MG63 (cell line): ENCODE measurements around the gene RAD52. TPM values are rescaled to one million over a fixed set of nuclear protein-coding genes. Genes with fewer than 3 reads are reported as not detected.

Source experiments
- DNase-seq: peaks from one replicate; pipeline ENCODE4 v3.0.0-alpha.2; 2020
- H3K27me3 ChIP-seq: fragments of 250-450 bp; sonication (Bioruptor Pico); 2 replicates; pipeline ENCODE4 v1.5.1; 2020; ENCODE audit warnings: mild to moderate bottlenecking, moderate library complexity
- H3K36me3 ChIP-seq: fragments of 250-450 bp; sonication (Bioruptor Pico); 2 replicates; pipeline ENCODE4 v1.5.1; 2020; ENCODE audit warnings: mild to moderate bottlenecking, moderate library complexity
- H3K4me3 ChIP-seq: fragments of 250-450 bp; sonication (Bioruptor Pico); 2 replicates; pipeline ENCODE4 v1.5.1; 2020; ENCODE audit warnings: mild to moderate bottlenecking, moderate library complexity
- H3K9me3 ChIP-seq: fragments of 250-450 bp; sonication (Bioruptor Pico); 2 replicates; pipeline ENCODE4 v1.5.1; 2020; ENCODE audit warnings: mild to moderate bottlenecking, moderate library complexity
- total RNA-seq: library from RNA; depleted of rRNA; stranded (reverse); fragments of >200 nt; shearing (Covaris generic); gene quantifications from 2 replicates; pipeline ENCODE4 v1.2.3, GENCODE V29; 2014; ENCODE audit warnings: low replicate concordance

RAD52 gene
- total RNA-seq, 1 experiment from 2014 or later: 7.3 TPM

GRCh38 chr12:976644-977043, 27.1 kb upstream of the RAD52 start:
- Histone ChIP-seq H3K9me3 (no peaks in the 10 kb centered on the region), H3K4me3 (no peak overlapping the region), H3K36me3 (no peaks in the 10 kb centered on the region; the same call in 1 of the 2 replicates), H3K27me3 (no peaks in the 10 kb centered on the region)
- no peak for DNase-seq

GRCh38 chr12:974271-974862, 24.9 kb upstream of the RAD52 start:
- H3K36me3 ChIP-seq: no peaks in the 10 kb centered on the region; the same call in 1 of the 2 replicates

GRCh38 chr12:971991-972390, 22.5 kb upstream of the RAD52 start:
- DNase-seq: no peak
- Histone ChIP-seq H3K36me3 (no peaks in the 10 kb centered on the region; the same call in 1 of the 2 replicates), H3K9me3 (no peaks in the 10 kb centered on the region), H3K27me3 (no peaks in the 10 kb centered on the region), H3K4me3 (no peak overlapping the region)

More at GRCh38 chr12:974271-974862, 24.9 kb upstream of the RAD52 start:
- H3K27me3 ChIP-seq: no peaks in the 10 kb centered on the region
- DNase-seq: no peak
- H3K4me3 ChIP-seq: no peak overlapping the region
- no peaks in the 10 kb centered on the region for H3K9me3 ChIP-seq

GRCh38 chr12:969821-970220, 20.3 kb upstream of the RAD52 start:
- H3K27me3 ChIP-seq: no peaks in the 10 kb centered on the region
- H3K4me3 ChIP-seq: no peak overlapping the region
- no peaks in the 10 kb centered on the region for H3K36me3 ChIP-seq
- DNase-seq: no peak
- H3K9me3 ChIP-seq: no peaks in the 10 kb centered on the region

- H3K27me3 ChIP-seq: no peaks in the 10 kb centered on the region
- no peaks in the 10 kb centered on the region for H3K36me3 ChIP-seq
- no peak overlapping the region for H3K4me3 ChIP-seq
- DNase-seq: no peak
- no peaks in the 10 kb centered on the region for H3K9me3 ChIP-seq
These were observed 19.1 kb upstream of the RAD52 start for GRCh38 chr12:968545-968944.

- no peaks in the 10 kb centered on the region for H3K9me3 ChIP-seq
These were observed 18.1 kb upstream of the RAD52 start for GRCh38 chr12:967641-968040.

GRCh38 chr12:966724-967123, 17.2 kb upstream of the RAD52 start:
- no peak for DNase-seq
- Histone ChIP-seq H3K27me3 (no peaks in the 10 kb centered on the region), H3K4me3 (no peak overlapping the region), H3K9me3 (no peaks in the 10 kb centered on the region), H3K36me3 (no peaks in the 10 kb centered on the region)

More at GRCh38 chr12:967641-968040, 18.1 kb upstream of the RAD52 start:
- Histone ChIP-seq H3K27me3 (no peaks in the 10 kb centered on the region), H3K36me3 (no peaks in the 10 kb centered on the region), H3K4me3 (no peak overlapping the region)
- no peak for DNase-seq

GRCh38 chr12:958588-959123, 9.2 kb upstream of the RAD52 start:
- peak; percentile 45 for DNase-seq

GRCh38 chr12:955939-956338, 6.4 kb upstream of the RAD52 start:
- H3K36me3 ChIP-seq: no peaks in the 10 kb centered on the region
- no peaks in the 10 kb centered on the region for H3K9me3 ChIP-seq
- DNase-seq: no peak
- no peak overlapping the region for H3K4me3 ChIP-seq
- H3K27me3 ChIP-seq: no peaks in the 10 kb centered on the region

More at GRCh38 chr12:958588-959123, 9.2 kb upstream of the RAD52 start:
- no peaks in the 10 kb centered on the region for H3K9me3 ChIP-seq
- no peaks in the 10 kb centered on the region for H3K36me3 ChIP-seq
- no peak overlapping the region for H3K4me3 ChIP-seq
- no peaks in the 10 kb centered on the region for H3K27me3 ChIP-seq

- no peak for DNase-seq
- no peak overlapping the region for H3K4me3 ChIP-seq
- H3K36me3 ChIP-seq: no peaks in the 10 kb centered on the region
These were observed 5.2 kb upstream of the RAD52 start for GRCh38 chr12:954741-955140.

GRCh38 chr12:953776-954175, 4.3 kb upstream of the RAD52 start:
- Histone ChIP-seq H3K4me3 (no peak overlapping the region), H3K9me3 (no peaks in the 10 kb centered on the region), H3K27me3 (no peaks in the 10 kb centered on the region), H3K36me3 (no peaks in the 10 kb centered on the region)
- peak; percentile 76 for DNase-seq

More at GRCh38 chr12:954741-955140, 5.2 kb upstream of the RAD52 start:
- no peaks in the 10 kb centered on the region for H3K9me3 ChIP-seq
- no peaks in the 10 kb centered on the region for H3K27me3 ChIP-seq

- Histone ChIP-seq H3K9me3 (no peaks in the 10 kb centered on the region), H3K27me3 (no peaks in the 10 kb centered on the region), H3K4me3 (no peak overlapping the region), H3K36me3 (peaks cover 2% of the 10 kb centered on the region; the same call in 1 of the 2 replicates)
- DNase-seq: no peak
These were observed 1.7 kb upstream of the RAD52 start for GRCh38 chr12:951176-951575.

- DNase-seq: no peak
- H3K4me3 ChIP-seq: peak overlapping the region; percentile 76
- H3K9me3 ChIP-seq: no peaks in the 10 kb centered on the region
- H3K36me3 ChIP-seq: peaks cover 8% of the 10 kb centered on the region
- no peaks in the 10 kb centered on the region for H3K27me3 ChIP-seq
These were observed 1.3 kb downstream of the RAD52 start for GRCh38 chr12:948238-948637.

- H3K4me3 ChIP-seq: no peak overlapping the region
- H3K9me3 ChIP-seq: no peaks in the 10 kb centered on the region
- no peak for DNase-seq
- no peaks in the 10 kb centered on the region for H3K27me3 ChIP-seq
- peaks cover 15% of the 10 kb centered on the region for H3K36me3 ChIP-seq
These were observed 2.9 kb downstream of the RAD52 start for GRCh38 chr12:946631-947030.

GRCh38 chr12:946212-946611, 3.3 kb downstream of the RAD52 start:
- H3K4me3 ChIP-seq: no peak overlapping the region
- no peaks in the 10 kb centered on the region for H3K9me3 ChIP-seq
- DNase-seq: no peak
- H3K27me3 ChIP-seq: no peaks in the 10 kb centered on the region
- peaks cover 17% of the 10 kb centered on the region for H3K36me3 ChIP-seq

GRCh38 chr12:944211-944610, 5.3 kb downstream of the RAD52 start:
- Histone ChIP-seq H3K36me3 (peaks cover 24% of the 10 kb centered on the region), H3K4me3 (no peak overlapping the region), H3K27me3 (no peaks in the 10 kb centered on the region), H3K9me3 (no peaks in the 10 kb centered on the region)
- DNase-seq: no peak

GRCh38 chr12:943051-943450, 6.4 kb downstream of the RAD52 start:
- no peak for DNase-seq
- Histone ChIP-seq H3K9me3 (no peaks in the 10 kb centered on the region), H3K4me3 (no peak overlapping the region), H3K36me3 (peaks cover 30% of the 10 kb centered on the region), H3K27me3 (no peaks in the 10 kb centered on the region)

- DNase-seq: no peak
- H3K36me3 ChIP-seq: peaks cover 30% of the 10 kb centered on the region
- no peak overlapping the region for H3K4me3 ChIP-seq
- no peaks in the 10 kb centered on the region for H3K27me3 ChIP-seq
- no peaks in the 10 kb centered on the region for H3K9me3 ChIP-seq
These were observed 10.7 kb downstream of the RAD52 start for GRCh38 chr12:938810-939209.
